Stimulated activated naive CD8-positive, alpha-beta T cell treated with anti-CD3 and anti-CD28 coated beads, Interleukin-15, amount 100 ng/mL, for 72 hours (primary cell): ENCODE results near the gene ZNF341.
"Not testable (repeated sequence)": the region's sequence is repeated elsewhere in the genome, so short reads cannot be mapped to it uniquely, and the experiment has no call there.

Source experiments
- ATAC-seq: fragments of 150-1000 bp; cut with Tn5 transposase; 2 replicates; pipeline ENCODE4 v1.10.0; 2021; ENCODE audit warnings: mild to moderate bottlenecking, moderate library complexity
- DNase-seq, 2 donors: peaks; one replicate each; pipeline ENCODE4 v3.0.0; 2021 to 2022
- H3K27ac Mint-ChIP-seq, 2 donors: one replicate each; pipeline ENCODE4 v1.8.0; 2022; ENCODE audit warnings: mild to moderate bottlenecking in 2 of 2, mixed read lengths in 2 of 2, moderate library complexity in 2 of 2
- H3K27me3 Mint-ChIP-seq: one replicate; pipeline ENCODE4 v1.8.0; 2022; ENCODE audit warnings: mixed read lengths
- H3K4me1 Mint-ChIP-seq: one replicate; pipeline ENCODE4 v1.8.0; 2022; ENCODE audit warnings: mild to moderate bottlenecking, mixed read lengths
- H3K4me3 Mint-ChIP-seq, 2 donors: one replicate each; pipeline ENCODE4 v1.8.0; 2022; ENCODE audit warnings: mild to moderate bottlenecking in 2 of 2, mixed read lengths in 2 of 2, moderate library complexity in 1 of 2
- H3K9me3 Mint-ChIP-seq, 2 donors: one replicate each; pipeline ENCODE4 v1.8.0; 2022; ENCODE audit warnings: mixed read lengths in 2 of 2

ZNF341 gene

GRCh38 chr20:33736962-33737361 is 5.2 kb downstream of the ZNF341 start:
- no peak overlapping the region for H3K4me3 Mint-ChIP-seq
- no peaks in the 10 kb centered on the region for H3K27me3 Mint-ChIP-seq
- H3K27ac Mint-ChIP-seq = no peak overlapping the region

DNA sequence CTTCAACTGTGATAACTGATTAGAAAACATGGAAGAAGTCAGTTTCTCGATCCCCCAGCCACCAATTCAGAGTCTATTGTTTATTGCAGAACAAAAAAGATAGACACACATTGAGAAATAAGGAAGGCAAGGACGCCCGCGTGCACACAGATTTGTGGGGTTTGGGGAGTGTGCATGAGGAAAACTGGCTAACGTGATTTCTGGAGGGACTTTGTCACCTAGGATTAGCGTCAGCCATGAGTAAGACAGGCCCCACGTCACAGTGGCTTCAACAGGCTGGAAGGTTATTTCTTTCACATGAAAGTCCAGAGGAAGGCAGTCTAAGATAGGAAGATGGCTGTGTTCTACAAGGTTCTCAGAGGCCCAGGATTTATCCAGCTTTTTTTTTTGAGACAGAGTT is 7.7 kb downstream of the ZNF341 start:
- Mint-ChIP-seq H3K4me1 (peaks cover 2% of the 10 kb centered on the region), H3K9me3 (peaks cover 12 to 18% of the 10 kb centered on the region in 2 donors), H3K27ac (no peak overlapping the region), H3K27me3 (no peaks in the 10 kb centered on the region), H3K4me3 (no peak overlapping the region)
- no peak for DNase-seq
- no peak for ATAC-seq

More at GRCh38 chr20:33736962-33737361, 5.2 kb downstream of the ZNF341 start:
- DNase-seq (no peak), ATAC-seq (no peak)
- Mint-ChIP-seq H3K9me3 (peaks cover 12 to 18% of the 10 kb centered on the region in 2 donors), H3K4me1 (peaks cover 23% of the 10 kb centered on the region)

DNA sequence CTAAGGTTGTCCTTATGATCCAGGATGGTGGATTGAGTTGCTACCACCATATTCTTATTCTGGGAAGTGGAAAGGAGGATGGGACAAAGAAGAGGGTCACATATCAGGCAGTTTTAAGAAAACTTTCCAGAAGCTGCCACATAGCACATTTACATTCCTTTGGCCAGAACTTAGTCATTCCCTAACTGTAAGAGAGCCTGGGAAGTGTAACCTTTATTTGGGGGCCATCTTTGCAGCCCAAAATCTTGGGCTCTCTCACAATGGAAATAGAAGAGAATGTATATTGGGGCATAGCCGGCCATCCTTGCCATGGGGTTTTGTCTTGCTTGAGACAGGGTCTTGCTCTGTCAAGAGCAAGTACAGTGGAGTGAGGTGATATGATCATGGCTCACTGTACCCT is 8.4 kb downstream of the ZNF341 start:
- Mint-ChIP-seq H3K9me3 (peaks cover 12 to 18% of the 10 kb centered on the region in 2 donors), H3K27ac (no peak overlapping the region), H3K27me3 (no peaks in the 10 kb centered on the region), H3K4me1 (no peaks in the 10 kb centered on the region), H3K4me3 (no peak overlapping the region)
- DNase-seq (no peak), ATAC-seq (no peak)

- H3K27ac Mint-ChIP-seq = peak overlapping the region in 1 of 2 donors; percentile 39
- no peaks in the 10 kb centered on the region for H3K9me3 Mint-ChIP-seq
- no peak for ATAC-seq
These were observed 12.4 kb downstream of the ZNF341 start for GRCh38 chr20:33744181-33744580.

GRCh38 chr20:33744773-33745385 is 13.1 kb downstream of the ZNF341 start:
- ATAC-seq (no peak), DNase-seq (no peak)
- no peaks in the 10 kb centered on the region for H3K9me3 Mint-ChIP-seq
- H3K4me1 Mint-ChIP-seq = no peaks in the 10 kb centered on the region
- H3K4me3 Mint-ChIP-seq = no peak overlapping the region
- H3K27me3 Mint-ChIP-seq = no peaks in the 10 kb centered on the region
- H3K27ac Mint-ChIP-seq = no peak overlapping the region

More at GRCh38 chr20:33744181-33744580, 12.4 kb downstream of the ZNF341 start:
- no peak for DNase-seq
- Mint-ChIP-seq H3K4me3 (no peak overlapping the region), H3K4me1 (no peaks in the 10 kb centered on the region), H3K27me3 (no peaks in the 10 kb centered on the region)

GRCh38 chr20:33746325-33746998 is 14.7 kb downstream of the ZNF341 start:
- ATAC-seq (no peak), DNase-seq (no peak)
- Mint-ChIP-seq H3K4me1 (no peaks in the 10 kb centered on the region), H3K4me3 (no peak overlapping the region), H3K27me3 (no peaks in the 10 kb centered on the region), H3K27ac (no peak overlapping the region), H3K9me3 (no peaks in the 10 kb centered on the region)

GRCh38 chr20:33751775-33752174 is 20.0 kb downstream of the ZNF341 start:
- Mint-ChIP-seq H3K27me3 (no peaks in the 10 kb centered on the region), H3K4me1 (peaks cover 11% of the 10 kb centered on the region), H3K9me3 (no peaks in the 10 kb centered on the region)

GRCh38 chr20:33753143-33753542 is 21.3 kb downstream of the ZNF341 start:
- DNase-seq (no peak), ATAC-seq (no peak)
- no peak overlapping the region for H3K4me3 Mint-ChIP-seq
- H3K9me3 Mint-ChIP-seq = peaks cover 0 to 6% of the 10 kb centered on the region in 2 donors
- no peak overlapping the region for H3K27ac Mint-ChIP-seq
- peaks cover 11% of the 10 kb centered on the region for H3K4me1 Mint-ChIP-seq
- no peaks in the 10 kb centered on the region for H3K27me3 Mint-ChIP-seq

More at GRCh38 chr20:33751775-33752174, 20.0 kb downstream of the ZNF341 start:
- no peak overlapping the region for H3K27ac Mint-ChIP-seq
- no peak for DNase-seq
- ATAC-seq = no peak
- H3K4me3 Mint-ChIP-seq = no peak overlapping the region

DNA sequence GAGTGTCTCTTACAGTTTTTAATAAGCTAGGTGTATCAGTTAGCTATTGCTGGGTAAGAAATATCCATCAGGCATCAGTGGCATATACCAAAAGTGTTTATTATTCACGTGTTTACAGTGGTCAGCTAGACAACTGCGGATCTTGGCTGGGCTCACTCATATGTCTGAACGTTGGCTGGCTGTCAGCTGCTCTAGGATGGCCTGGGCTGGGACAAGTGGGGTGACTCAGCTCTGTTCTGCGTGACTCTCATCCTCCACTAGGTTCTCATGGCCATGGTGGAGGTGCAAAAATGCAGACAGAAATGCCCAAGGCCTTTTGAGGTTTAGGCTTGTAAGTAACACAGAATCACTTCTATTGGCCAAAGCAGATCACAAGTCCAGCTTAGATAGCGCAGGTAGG is 22.0 kb downstream of the ZNF341 start:
- no peak for DNase-seq
- H3K9me3 Mint-ChIP-seq = peaks cover 0 to 6% of the 10 kb centered on the region in 2 donors
- no peak overlapping the region for H3K27ac Mint-ChIP-seq
- H3K27me3 Mint-ChIP-seq = no peaks in the 10 kb centered on the region
- ATAC-seq = no peak
- H3K4me1 Mint-ChIP-seq = peaks cover 11% of the 10 kb centered on the region
- no peak overlapping the region for H3K4me3 Mint-ChIP-seq

- not testable (repeated sequence) for ATAC-seq
- peak overlapping the region; percentile 78 to 97 for H3K27ac Mint-ChIP-seq
- peak overlapping the region in 1 of 2 donors; percentile 13 for H3K4me3 Mint-ChIP-seq
These were observed 24.2 kb downstream of the ZNF341 start for GRCh38 chr20:33755936-33756490.

DNA sequence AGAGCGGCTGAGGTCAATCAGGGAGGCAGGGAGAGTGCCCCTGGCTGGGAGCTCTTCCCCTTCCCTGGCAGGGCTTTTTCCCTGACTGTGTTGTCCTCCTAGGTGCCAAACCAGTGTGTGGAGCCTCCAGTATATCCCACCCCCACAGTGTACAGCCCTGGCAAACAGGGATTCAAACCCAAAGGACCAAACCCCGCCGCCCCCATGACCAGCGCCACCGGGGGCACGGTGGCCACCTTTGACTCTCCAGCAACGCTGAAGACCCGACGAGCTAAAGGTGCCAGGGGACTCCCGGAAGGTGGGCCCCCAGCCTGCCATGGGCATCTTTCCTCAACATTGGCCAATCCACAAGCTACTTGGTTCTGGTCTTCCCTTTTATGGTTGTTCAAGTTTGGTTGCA is 25.2 kb downstream of the ZNF341 start:
- H3K4me3 Mint-ChIP-seq = no peak overlapping the region
- no peak for ATAC-seq
- no peaks in the 10 kb centered on the region for H3K27me3 Mint-ChIP-seq
- peaks cover 11% of the 10 kb centered on the region for H3K4me1 Mint-ChIP-seq
- H3K9me3 Mint-ChIP-seq = peaks cover 0 to 6% of the 10 kb centered on the region in 2 donors
- H3K27ac Mint-ChIP-seq = no peak overlapping the region
- DNase-seq = no peak

More at GRCh38 chr20:33755936-33756490, 24.2 kb downstream of the ZNF341 start:
- H3K9me3 Mint-ChIP-seq, DNase-seq, H3K27me3 Mint-ChIP-seq: not testable (repeated sequence)
- H3K4me1 Mint-ChIP-seq = peaks cover 11% of the 10 kb centered on the region

- Mint-ChIP-seq H3K27me3 (no peaks in the 10 kb centered on the region), H3K4me1 (peaks cover 11% of the 10 kb centered on the region), H3K4me3 (no peak overlapping the region), H3K27ac (no peak overlapping the region), H3K9me3 (peaks cover 0 to 6% of the 10 kb centered on the region in 2 donors)
- DNase-seq = no peak
- no peak for ATAC-seq
These were observed 25.7 kb downstream of the ZNF341 start for GRCh38 chr20:33757458-33757857.

GRCh38 chr20:33761698-33762250 is 30.0 kb downstream of the ZNF341 start:
- Mint-ChIP-seq H3K4me3 (no peak overlapping the region), H3K27ac (no peak overlapping the region), H3K4me1 (no peaks in the 10 kb centered on the region)

GRCh38 chr20:33765099-33765498 is 33.3 kb downstream of the ZNF341 start:
- H3K9me3 Mint-ChIP-seq = no peaks in the 10 kb centered on the region
- H3K4me3 Mint-ChIP-seq = no peak overlapping the region
- no peak overlapping the region for H3K27ac Mint-ChIP-seq
- no peak for DNase-seq
- no peaks in the 10 kb centered on the region for H3K27me3 Mint-ChIP-seq
- no peaks in the 10 kb centered on the region for H3K4me1 Mint-ChIP-seq
- no peak for ATAC-seq

More at GRCh38 chr20:33761698-33762250, 30.0 kb downstream of the ZNF341 start:
- Mint-ChIP-seq H3K9me3 (peaks cover 0 to 6% of the 10 kb centered on the region in 2 donors), H3K27me3 (no peaks in the 10 kb centered on the region)
- no peak for DNase-seq
- ATAC-seq = no peak

GRCh38 chr20:33765592-33765991 is 33.8 kb downstream of the ZNF341 start:
- no peak for DNase-seq
- no peaks in the 10 kb centered on the region for H3K27me3 Mint-ChIP-seq
- no peak overlapping the region for H3K4me3 Mint-ChIP-seq
- no peaks in the 10 kb centered on the region for H3K4me1 Mint-ChIP-seq
- H3K9me3 Mint-ChIP-seq = no peaks in the 10 kb centered on the region
- ATAC-seq = no peak
- H3K27ac Mint-ChIP-seq = no peak overlapping the region

GRCh38 chr20:33766686-33767085 is 34.9 kb downstream of the ZNF341 start:
- Mint-ChIP-seq H3K27ac (no peak overlapping the region), H3K27me3 (no peaks in the 10 kb centered on the region), H3K4me3 (no peak overlapping the region), H3K4me1 (no peaks in the 10 kb centered on the region), H3K9me3 (no peaks in the 10 kb centered on the region)
- no peak for ATAC-seq
- no peak for DNase-seq
